GM21381 (cell line): ENCODE results near the gene CNTNAP5.

Experiments
- ATAC-seq: cut with Tn5 transposase; IDR thresholded peaks from one replicate; pipeline ENCODE4 v1.9.1; 2021; ENCODE audit warnings: mild to moderate bottlenecking, moderate library complexity; ENCODE audit not compliant: unreplicated experiment

CNTNAP5 gene

DNA sequence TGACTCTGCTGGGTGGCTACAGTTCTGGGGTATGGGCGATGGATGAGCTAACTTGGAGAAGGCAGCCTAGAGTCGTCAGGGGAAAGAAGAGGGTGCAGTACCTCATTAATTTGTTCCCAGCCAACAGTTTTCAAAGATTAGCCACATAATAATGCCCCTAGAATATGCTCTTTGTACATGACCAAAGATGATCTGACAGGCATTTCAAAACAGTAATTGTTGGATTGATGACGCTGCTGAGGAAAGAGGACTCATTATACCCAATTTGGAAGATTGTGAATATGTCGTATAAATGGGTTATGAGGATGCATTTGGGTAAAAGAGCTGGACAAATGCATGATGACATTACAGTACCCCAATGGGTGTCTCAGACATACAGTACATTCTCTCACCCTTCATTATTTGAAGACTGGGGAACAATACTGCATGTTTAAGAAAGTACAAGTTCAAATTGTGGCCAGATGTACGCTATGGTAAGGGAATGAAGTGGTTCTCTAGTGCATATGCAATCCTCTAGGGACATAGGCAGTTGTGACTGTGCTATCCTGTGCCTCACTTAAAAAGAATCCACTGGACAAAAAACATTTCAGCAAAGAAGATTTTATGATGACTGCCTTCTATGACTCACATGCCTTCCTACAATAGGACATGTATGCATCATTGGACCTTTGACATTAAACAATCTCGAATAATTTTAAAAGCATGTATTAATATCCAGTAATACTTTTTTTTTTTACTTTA, 233.2 kb downstream of the CNTNAP5 start:
- no peak for ATAC-seq

DNA sequence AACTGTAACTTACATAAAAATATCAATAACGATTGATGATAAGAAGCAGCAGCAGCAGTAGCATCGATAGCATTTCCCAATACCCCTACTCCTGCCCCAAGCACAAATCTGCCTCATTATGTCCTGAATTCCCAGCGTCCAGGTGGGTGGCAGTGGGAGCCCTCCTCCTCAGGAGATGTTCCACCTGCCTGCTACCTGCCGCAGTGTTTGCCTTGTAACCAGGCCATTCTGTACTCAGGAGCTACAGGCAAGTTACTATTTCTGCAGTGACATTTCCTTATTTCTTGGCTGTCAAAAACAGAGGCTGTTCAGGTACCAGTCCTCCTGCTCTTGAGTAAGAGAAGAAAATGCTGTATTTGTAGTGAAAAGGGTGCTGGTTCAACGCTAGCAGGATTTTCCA, 236.4 kb downstream of the CNTNAP5 start:
- no peak for ATAC-seq

DNA sequence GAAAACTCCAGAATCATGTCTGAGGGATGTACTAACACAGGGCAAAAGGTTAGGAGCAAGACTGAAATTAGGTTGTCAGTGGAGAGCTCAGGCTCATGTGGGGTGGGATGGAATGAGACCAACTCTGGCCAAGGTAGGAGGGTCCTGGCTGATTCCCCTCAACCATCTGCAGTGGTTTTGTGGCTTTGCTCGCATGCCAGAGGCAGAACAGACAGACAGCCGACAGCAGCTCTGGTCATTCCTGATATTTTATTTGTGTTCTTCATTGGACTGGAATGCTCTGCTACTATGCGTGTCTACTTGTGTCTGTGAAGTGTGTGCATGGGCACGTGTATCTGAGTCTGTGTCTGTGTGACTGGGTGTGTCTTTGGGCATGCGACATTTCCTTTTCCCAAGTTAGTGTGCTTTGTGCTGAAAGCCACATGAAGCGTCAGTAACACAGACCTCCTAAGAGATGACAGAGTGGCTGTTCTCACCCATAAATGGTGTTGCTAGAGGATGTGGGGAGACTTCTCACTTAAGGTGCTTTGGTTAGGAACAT, 239.5 kb downstream of the CNTNAP5 start:
- no peak for ATAC-seq

DNA sequence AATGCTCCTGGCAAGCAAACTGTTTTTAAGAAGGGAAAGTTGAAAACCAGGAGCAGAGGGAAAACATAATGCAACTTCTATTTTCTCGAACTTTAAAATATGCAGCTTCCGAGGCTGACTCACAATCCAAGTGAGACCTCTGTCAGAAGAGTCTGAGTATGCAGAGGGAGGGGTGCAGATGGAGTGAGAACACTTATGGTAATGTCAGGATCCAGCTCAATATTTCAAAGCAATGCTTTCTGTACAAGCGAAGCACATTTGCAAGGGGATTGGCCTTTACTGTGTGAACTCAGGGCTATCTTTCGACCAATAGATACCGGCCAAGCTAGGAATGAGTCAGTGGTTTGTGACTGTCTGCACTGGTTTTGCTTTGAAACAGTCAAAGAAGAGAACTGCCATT, 242.7 kb downstream of the CNTNAP5 start:
- ATAC-seq, result no peak

DNA sequence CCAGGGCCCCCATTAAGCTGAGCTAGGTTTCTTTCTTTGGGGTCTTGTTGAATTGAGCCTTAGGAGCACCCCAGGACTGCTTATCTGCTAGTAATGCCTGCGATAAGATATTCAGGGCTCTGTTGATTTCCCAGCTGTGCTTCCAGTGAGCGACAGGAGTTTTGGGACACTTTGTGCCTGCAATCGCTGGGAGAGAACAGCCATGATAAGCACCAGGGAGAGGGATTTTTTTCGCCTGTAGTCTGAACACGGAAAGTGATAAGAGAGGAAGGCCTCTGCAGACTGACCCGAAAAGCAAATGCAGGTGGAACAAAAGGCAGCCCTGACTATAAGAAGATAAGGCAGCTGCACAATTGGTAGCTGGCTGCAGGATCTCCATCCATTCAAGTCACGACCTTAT, 244.3 kb downstream of the CNTNAP5 start:
- no peak for ATAC-seq

DNA sequence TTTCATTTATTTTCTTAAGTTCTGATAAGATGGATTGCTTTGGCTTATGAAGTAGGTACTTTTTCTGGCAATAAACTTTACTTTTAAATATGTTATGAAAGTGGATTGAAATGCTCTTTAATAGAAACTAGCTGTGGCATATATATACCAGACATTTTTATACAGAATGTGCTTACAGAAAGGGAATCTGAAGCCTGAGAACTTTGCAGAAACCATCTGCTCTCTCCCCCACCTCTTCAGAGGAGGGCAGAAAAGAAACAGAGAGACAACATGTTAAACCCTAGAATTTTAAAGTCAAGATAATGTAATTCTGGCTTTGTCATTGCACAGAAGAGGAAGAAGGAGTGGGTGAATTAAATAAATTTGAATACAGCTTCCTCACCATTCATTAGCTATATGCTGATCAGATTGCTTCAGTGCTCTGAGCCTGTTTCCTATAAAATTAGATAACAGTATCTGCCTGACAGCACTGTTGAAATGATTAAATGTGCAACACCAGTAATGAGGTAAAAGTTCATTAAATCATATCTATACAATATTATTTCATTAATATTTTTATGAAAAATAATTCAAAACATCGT, 247.3 kb downstream of the CNTNAP5 start:
- ATAC-seq, result no peak

DNA sequence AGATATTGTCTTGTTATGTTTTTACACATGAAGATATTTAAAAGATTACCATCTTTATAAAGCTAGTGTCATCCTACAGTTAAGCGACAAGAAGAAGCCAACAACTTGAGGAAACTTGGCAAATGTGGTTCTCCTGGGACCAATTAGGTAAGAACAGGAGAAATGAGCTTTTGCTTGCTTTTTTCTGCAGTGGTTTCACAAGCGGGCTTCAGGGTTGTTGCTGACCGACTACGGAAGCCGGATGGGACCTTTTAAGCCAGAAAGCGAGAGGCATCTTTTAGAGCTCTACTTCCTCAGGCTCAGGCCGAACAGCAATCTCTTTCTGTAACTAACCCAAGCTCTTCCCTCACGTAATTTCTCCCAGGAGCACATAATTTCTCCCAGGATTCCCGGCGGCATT, 256.5 kb downstream of the CNTNAP5 start:
- ATAC-seq, result no peak

DNA sequence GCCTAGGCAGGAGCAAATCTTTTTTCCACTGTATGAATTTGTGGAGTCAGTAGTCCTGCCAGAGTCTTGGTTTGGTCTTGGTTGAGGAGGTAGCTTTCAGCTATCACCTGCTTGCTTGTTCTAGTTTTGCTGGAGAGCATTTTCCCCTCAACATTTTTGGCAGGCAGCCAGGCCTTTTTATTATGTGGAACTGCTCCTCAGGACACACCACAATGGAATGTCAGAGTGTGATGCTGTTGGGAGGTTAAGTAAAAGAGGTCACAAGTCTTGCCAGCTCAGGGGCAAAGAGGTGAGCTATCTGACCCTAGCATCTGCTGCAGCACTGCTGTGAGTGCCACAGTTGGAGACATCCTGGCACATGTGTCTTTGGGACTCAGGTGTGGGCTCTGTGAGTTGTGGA, 258.0 kb downstream of the CNTNAP5 start:
- ATAC-seq, result no peak

DNA sequence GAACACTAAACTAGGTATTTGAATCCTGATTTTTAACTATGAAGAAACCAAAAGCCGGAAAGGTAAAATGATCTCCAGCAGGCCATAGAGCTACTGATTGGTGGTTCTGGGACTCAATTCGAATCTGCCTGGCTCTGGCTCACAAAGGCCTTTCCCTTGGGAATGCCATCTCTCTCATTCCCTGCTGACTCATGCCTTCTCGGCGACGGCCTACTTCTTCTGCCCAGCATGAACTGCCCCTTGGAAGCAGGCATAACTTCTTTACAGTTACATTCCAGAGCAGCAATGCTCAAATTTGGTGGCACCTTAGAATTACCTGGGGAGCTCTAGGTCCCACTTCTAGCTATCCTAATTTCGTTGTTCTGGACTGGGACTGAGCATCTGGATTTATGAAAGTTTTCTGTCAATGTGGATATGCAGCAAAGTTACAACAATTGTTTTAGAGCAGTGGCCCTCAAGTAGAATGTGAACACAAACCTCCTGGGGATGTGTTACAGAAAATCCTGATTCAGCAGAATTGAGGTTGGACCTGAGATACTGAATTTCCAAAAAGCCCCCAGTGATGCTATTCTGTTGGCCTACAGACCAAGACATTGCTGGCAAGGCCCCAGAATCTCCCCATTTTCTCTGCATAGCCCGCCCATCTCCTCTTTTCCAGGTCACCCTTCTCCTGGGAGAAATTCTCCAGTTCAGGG, 261.1 kb downstream of the CNTNAP5 start:
- ATAC-seq, result no peak

DNA sequence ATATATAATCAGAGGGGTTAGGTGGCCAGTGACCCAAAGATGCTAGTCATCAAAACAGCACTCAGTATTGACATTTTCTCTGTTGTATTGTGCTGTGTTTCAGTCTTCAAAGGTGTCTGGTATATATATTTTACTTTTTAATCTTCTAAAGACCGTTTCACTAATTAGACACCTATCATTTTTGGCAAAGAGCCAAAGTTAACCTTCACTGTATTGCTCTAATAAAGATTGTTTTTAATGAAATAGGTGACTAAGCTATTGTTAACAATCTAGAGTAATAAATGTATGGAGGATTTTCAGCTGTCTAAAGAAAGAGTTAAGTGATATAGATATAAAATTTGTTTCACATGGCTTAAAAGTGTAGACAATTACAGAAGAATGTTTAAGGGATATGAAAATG, 264.0 kb downstream of the CNTNAP5 start:
- ATAC-seq, result no peak

DNA sequence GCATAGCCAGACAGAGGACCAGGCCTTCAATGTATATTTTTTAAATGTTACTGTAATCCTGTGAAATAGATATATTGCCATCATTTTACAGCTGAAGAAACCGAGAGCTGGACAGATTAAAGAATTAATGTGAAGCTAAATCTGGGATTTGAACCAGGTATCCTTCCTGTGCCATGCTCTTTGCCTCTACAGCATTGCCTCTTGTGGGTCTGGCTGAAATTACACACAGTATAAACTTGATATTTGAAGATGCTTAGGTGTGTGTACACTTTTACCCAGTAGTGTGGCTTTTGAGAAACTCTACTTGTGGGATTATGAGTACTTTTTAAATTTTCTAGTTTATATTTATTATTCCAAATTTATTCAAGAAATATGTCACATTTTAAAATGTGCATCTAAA, 264.5 kb downstream of the CNTNAP5 start:
- no peak for ATAC-seq

DNA sequence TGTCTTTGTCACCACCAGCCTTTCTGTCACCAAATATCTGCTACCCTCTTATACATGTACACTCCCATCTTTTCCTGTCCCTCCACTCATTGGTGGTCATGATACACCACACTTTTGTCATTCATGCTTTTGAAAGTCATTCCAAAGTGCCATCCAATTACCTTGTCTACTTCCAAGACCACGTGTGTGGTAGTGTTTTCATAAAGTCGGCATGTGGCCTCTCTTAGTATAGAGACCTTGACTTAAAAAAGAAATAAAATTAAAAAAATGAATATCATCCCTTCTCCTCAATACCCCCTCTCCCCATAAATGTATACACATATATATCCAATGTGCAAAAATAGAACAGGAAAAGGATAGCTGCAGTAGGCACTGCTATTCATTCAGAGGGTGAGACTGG, 271.4 kb downstream of the CNTNAP5 start:
- no peak for ATAC-seq

DNA sequence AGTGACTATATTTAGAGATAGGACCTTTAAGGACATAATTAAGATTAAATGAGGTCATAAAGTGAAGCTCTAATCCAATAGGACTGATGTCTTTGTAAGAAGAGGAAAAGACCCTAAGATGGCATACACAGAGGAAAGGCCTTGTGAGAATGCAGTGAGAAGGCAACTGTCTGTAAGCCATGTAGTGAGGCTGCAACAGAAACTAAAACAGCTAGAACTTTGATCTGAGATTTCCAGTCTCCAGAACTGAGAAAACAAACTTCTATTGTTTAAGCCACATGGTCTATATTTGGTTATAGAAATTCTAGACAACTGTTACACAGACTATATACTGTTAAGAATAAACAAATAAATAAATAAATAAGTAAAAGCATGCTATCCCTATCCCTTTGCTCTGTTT, 276.8 kb downstream of the CNTNAP5 start:
- no peak for ATAC-seq

DNA sequence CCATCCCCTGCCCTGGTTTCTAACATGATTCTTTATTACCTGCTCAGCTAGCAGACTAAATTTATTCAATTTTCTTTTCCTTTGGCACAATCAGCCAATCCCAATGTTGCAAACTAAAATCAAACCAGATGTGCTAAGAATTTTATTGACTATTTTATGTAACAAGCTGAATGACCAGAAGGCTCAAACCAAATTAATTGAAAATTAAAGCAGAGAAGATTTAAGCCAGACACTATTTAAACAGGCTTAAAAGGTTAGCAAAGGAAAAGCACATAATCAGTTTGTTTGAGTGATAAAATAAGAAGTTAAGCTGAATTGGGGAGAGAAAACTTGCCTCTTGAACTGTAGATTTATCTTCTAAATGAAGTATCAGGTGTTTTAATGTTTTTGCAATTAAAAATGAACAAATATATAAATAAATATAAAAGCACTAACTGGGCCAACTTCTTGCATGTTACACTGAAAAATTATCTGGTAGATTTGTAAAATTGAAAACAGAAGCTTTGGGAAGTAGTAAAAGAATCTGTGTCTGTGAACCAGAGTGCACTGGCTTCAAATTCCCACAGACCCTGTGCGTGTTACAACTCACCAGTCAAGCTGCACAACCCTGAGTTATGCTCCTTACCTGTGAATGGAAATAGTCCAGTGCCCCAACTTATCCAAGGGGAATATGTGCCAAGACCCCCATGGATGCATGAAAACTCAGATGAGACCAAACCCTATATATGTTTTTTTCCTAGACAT, 283.4 kb downstream of the CNTNAP5 start:
- ATAC-seq, result no peak

DNA sequence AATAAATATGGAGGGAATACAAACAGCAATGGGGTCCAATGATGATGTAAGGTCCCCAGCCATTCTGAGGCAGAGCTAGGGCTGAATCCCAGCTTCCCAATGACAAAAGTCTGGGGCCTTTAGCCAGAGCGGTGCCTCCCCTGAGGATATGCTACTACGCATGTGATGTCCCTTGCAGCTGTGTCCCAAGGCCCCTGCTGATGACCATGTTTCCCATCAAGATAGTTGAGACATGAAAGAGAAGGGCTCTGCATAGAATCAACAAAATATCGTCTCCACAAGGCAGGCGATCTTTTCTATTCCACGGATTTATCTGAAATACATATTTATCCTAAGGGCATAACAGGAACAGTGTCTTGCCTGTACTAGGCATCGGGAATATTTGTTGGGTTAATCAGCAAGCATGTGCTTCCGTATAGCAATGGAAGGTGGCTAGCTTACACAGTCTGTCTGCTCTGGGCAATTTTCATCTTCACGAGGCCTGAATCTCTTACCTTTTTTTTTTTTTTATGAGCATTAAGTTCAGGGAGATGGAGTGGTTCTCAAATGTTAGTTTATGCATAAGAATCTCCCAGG, 284.6 kb downstream of the CNTNAP5 start:
- ATAC-seq, result no peak

DNA sequence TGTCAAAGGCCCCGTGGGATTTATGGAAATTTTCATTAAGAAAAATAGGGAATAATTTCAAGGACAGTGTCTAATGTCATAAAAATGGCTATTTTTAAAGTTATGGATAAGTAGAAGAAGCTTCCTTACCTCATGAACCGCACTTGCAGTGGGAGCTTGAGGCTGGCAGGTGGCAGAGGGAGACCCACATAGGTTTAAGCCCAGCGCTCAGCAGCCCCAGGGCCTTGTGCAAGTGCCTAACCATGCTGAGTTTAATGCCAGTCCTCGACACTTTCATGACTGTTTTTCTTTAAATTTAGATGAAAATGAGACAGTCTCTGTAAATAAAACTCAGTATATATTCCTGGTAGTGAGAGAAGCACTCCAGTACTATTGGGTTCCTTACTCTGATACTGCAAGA, 285.6 kb downstream of the CNTNAP5 start:
- ATAC-seq, result no peak

DNA sequence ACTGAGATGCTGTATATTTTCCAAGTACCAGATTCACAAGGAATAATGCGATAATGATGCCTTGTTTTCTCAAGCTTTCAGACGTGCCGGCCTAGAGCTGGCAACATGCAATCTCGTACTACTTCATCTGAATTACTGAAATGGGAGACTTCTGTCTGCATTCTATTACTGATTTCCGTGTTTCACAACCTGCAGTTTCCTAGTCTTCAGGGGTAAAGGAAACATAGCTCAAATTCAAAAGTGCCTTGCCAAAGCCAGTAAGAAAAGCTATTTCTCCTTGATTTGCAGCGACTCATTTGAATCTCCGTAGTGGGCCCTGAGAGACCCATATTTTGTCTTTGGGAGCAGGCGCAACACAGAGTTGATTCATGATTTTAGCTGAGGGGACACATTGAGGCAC, 289.0 kb downstream of the CNTNAP5 start:
- no peak for ATAC-seq

DNA sequence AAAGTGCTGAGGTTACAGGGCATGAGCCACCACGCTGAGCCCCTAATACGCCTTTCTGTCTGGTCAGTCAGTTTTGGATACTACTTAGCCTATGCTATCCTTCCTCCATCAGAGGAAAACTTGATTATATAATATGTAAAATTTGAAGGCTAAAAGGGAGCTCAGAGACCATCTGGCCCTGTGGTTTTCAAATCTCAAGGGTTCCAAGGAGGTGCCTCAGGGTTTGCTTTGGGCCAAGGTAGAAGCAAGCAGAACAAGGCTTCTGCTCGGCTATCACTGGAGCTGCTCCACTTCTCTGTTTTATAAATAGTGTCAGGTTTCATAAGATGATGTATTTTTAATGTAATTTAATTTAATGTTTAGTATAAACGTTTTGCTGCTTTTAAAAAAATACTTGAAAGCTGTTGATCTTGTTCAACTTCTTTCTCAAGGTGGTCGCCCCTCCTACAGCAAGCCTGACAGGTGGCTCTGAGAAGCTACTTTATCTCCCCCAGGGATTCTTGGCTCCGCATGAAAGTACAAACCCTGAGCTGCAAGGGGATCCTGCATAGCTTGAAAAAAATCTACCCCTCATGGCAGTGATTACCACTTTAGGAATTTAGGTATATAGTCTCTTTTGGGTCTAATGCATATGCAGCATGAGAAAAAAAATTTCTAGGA, 290.3 kb downstream of the CNTNAP5 start:
- no peak for ATAC-seq

DNA sequence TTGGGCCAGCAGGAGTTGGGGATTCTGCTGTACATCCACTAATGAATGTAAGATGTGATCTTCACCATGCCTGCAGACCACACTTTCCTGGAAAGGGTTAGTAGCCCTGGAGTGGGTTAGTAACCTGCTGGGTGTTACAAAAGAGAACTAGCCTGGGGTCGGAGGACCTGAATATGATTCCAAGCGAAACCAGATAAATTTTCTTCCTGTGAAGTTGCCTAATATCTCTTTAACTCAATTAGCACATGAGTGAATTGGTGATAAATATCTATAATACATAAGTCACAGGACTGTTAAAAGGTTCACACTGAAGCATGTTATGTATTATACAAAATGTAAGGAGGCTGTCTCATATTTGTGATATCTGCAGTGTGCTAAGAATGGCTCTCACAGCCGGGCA, 291.0 kb downstream of the CNTNAP5 start:
- ATAC-seq, result no peak

DNA sequence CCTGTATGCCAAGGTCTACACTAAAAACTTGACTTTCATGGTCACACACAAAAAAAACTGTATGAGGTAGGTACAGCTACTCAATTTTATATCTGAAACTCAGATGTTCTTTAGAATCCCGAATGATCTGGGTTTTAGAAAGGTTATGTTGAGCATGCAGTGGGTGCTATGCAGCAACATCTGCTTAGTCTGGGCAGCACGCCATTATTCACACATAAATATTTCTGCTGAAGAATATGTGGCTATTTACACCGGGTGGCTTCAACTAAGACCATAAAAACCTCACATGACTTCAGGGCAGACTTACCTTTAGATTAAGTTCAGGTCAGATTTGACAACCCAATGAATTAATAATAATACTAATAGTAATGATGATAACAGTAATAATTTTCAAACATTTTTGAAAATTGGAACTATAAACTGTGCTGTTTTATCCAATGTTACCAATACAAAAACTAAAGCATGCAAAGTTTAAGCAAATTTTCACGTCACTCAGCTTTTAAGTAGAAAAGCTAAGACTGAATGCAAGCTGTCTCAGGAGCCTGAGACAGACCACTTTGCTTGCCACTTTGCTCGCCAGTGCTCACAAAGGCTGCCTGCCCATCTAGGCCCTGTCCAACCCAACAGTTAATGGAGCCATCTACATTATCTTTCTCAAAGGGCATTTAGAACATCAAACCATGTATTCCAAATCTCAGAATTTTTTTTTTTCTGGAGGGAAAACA, 292.0 kb downstream of the CNTNAP5 start:
- ATAC-seq, result no peak
